Measurements from ENCODE around the gene VGLL4.
"Not testable (repeated sequence)": the region's sequence is repeated elsewhere in the genome, so short reads cannot be mapped to it uniquely, and the experiment has no call there.

The VGLL4 gene

DNA sequence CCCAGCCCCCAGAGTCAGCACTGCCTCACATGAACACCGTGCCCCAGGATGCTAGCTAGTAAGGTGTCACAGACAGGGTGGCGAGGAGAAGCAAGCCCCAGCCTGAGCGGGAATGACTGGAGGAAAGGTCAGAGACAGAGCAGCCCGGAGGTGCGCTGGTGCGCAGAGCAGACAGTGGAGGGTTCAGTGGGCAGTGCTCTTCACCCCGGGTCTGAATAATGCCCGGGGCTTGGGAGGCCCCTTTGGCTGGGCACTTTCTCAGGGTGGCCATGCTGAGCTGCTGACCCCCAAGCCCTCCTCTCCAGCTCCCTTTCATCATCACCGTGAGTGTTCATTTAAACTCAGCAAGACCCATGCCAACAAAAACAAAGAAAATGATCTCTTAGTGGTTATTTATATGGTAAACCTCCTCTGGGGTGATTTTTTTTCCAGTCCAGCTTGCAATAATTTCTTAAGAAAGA lies 110.8 kb downstream of the VGLL4 start:
- Histone ChIP-seq H3K27ac (no peak overlapping the region), H2AFZ (ENCODE audit: low read depth) (no peak overlapping the region), H3K4me2 (no peak overlapping the region), H4K20me1 (ENCODE audit: insufficient read depth) (no peaks in the 10 kb centered on the region), H3K36me3 (ENCODE audit: insufficient read depth) (no peaks in the 10 kb centered on the region), H3K4me1 (ENCODE audit: low read depth, poor library complexity, severe bottlenecking) (no peaks in the 10 kb centered on the region), H3K9ac (no peak overlapping the region), H3K4me3 (IDR thresholded peaks at IDR 0.05; ENCODE audit: insufficient read depth, low read depth, low read length) (no peak overlapping the region), H3K79me2 (ENCODE audit: insufficient read depth, low read depth) (no peaks in the 10 kb centered on the region), H3K27me3 (ENCODE audit: insufficient read depth, low read depth) (no peaks in the 10 kb centered on the region)
- TF ChIP-seq, protein P1, sequence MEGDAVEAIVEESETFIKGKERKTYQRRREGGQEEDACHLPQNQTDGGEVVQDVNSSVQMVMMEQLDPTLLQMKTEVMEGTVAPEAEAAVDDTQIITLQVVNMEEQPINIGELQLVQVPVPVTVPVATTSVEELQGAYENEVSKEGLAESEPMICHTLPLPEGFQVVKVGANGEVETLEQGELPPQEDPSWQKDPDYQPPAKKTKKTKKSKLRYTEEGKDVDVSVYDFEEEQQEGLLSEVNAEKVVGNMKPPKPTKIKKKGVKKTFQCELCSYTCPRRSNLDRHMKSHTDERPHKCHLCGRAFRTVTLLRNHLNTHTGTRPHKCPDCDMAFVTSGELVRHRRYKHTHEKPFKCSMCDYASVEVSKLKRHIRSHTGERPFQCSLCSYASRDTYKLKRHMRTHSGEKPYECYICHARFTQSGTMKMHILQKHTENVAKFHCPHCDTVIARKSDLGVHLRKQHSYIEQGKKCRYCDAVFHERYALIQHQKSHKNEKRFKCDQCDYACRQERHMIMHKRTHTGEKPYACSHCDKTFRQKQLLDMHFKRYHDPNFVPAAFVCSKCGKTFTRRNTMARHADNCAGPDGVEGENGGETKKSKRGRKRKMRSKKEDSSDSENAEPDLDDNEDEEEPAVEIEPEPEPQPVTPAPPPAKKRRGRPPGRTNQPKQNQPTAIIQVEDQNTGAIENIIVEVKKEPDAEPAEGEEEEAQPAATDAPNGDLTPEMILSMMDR (conservative IDR thresholded peaks at IDR 0.05; ENCODE audit: low read depth, low read length) = no peak

DNA sequence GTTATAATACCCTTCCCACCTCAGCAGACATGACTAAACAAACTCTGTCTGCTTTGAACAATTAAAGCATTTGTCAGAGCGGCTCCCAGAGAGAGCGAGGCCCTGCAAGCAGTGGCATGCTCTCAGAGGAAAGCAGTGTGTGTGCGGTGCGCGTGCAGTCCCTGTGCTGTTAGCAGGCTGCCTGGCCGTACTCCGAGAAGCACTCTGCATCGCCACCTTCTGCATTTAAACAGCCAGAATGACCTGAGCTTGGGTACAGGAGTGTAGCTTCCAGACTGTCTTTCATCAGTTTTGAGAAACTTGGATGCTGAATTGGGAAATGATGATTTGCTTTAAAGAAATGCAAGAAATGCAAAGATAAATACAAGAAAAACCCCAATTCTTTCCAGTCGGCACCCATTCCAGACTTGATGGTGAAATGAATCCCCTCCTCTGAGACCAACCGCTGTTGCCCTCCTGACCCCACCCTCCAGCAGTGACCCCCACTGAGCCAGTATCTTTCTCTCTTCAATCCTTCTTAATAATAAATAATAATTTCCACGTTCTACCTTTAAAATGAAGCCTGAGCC lies 113.5 kb downstream of the VGLL4 start:
- H3K27me3 ChIP-seq (ENCODE audit: insufficient read depth, low read depth) = no peaks in the 10 kb centered on the region
- H3K4me3 ChIP-seq (IDR thresholded peaks at IDR 0.05; ENCODE audit: insufficient read depth, low read depth, low read length) = no peak overlapping the region
- no peak overlapping the region for H3K27ac ChIP-seq
- no peaks in the 10 kb centered on the region for H3K79me2 ChIP-seq (ENCODE audit: insufficient read depth, low read depth)
- no peaks in the 10 kb centered on the region for H3K4me1 ChIP-seq (ENCODE audit: low read depth, poor library complexity, severe bottlenecking)
- no peak overlapping the region for H3K4me2 ChIP-seq
- no peaks in the 10 kb centered on the region for H3K36me3 ChIP-seq (ENCODE audit: insufficient read depth)
- no peak overlapping the region for H2AFZ ChIP-seq (ENCODE audit: low read depth)
- TF ChIP-seq, protein P1 (conservative IDR thresholded peaks at IDR 0.05; ENCODE audit: low read depth, low read length) = no peak
- H4K20me1 ChIP-seq (ENCODE audit: insufficient read depth) = no peaks in the 10 kb centered on the region
- H3K9ac ChIP-seq = no peak overlapping the region

DNA sequence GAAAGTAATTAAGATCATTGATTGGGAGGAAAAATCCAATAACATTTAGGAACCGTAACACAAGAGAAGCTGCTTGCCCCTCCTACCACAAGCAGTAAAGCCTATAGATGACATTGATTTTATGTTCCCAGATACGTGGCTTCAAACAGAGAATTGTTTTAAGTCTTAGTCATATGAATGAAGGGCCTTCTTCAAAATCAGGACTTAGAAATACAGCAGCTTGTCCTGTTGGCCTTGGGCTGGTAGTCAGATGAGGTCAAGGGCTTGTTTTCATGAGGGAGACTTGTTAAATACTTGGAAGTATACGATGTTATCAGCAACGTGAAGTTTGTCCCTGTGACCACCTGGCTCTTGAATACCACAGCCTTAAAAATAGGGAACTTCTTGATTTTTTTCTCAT lies 114.4 kb downstream of the VGLL4 start:
- Histone ChIP-seq H3K36me3 (ENCODE audit: insufficient read depth) (no peaks in the 10 kb centered on the region), H4K20me1 (ENCODE audit: insufficient read depth) (no peaks in the 10 kb centered on the region), H3K4me2 (no peak overlapping the region), H3K4me3 (IDR thresholded peaks at IDR 0.05; ENCODE audit: insufficient read depth, low read depth, low read length) (no peak overlapping the region), H2AFZ (ENCODE audit: low read depth) (no peak overlapping the region), H3K9ac (no peak overlapping the region), H3K27ac (no peak overlapping the region), H3K27me3 (ENCODE audit: insufficient read depth, low read depth) (no peaks in the 10 kb centered on the region), H3K79me2 (ENCODE audit: insufficient read depth, low read depth) (no peaks in the 10 kb centered on the region), H3K4me1 (ENCODE audit: low read depth, poor library complexity, severe bottlenecking) (no peaks in the 10 kb centered on the region)
- TF ChIP-seq, protein P1 (conservative IDR thresholded peaks at IDR 0.05; ENCODE audit: low read depth, low read length) = no peak

DNA sequence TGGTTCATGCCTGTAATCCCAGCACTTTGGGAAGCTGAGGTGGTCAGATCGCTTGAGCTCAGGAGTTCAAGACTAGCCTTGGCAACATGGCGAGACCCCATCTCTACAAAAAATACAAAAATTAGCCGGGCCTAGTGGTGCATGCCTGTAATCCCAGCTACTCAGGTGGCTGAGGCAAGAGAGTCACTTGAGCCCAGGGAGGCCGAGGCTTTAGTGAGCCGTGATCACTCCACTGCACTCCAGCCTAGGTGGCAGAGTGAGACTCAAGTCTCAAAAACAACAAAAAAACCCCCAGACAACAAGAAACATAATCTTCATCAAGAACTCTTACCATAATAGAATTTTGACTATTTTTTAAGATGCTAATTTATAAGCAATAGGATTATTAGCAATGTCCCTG lies 117.6 kb downstream of the VGLL4 start:
- not testable (repeated sequence) for H3K4me1 ChIP-seq (ENCODE audit: low read depth, poor library complexity, severe bottlenecking); H3K27ac ChIP-seq; H3K27me3 ChIP-seq (ENCODE audit: insufficient read depth, low read depth); H2AFZ ChIP-seq (ENCODE audit: low read depth); H3K79me2 ChIP-seq (ENCODE audit: insufficient read depth, low read depth); H4K20me1 ChIP-seq (ENCODE audit: insufficient read depth); H3K9ac ChIP-seq; H3K4me2 ChIP-seq; H3K36me3 ChIP-seq (ENCODE audit: insufficient read depth); H3K4me3 ChIP-seq (IDR thresholded peaks at IDR 0.05; ENCODE audit: insufficient read depth, low read depth, low read length)

DNA sequence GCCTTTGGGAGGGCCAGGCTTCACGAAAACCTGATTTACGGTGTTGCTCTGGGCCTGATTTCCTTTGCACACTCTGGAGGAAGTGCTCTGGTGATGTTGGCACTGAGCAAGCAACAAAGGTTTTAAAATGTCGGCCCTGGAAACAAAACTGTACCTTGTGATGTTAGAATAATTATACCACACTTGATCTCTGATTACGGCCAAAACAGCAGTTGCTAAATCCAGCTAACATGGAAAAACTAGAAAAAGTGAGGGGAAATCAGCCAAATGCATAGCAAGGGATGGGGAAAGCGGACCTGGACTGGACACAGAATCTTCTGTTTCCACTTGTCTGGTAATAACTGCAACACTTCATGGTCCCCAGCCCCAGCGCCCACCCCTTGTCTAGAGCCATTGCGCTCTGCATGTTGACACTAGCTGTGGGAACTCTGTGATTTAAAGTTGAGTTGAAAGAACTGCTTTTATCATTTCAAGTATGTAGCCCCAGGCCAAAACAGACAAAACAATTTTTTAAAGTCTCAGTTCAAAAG lies 120.1 kb downstream of the VGLL4 start:
- Histone ChIP-seq H3K4me1 (ENCODE audit: low read depth, poor library complexity, severe bottlenecking) (no peaks in the 10 kb centered on the region), H2AFZ (ENCODE audit: low read depth) (no peak overlapping the region), H4K20me1 (ENCODE audit: insufficient read depth) (no peaks in the 10 kb centered on the region), H3K9ac (no peak overlapping the region), H3K4me2 (no peak overlapping the region), H3K27me3 (ENCODE audit: insufficient read depth, low read depth) (no peaks in the 10 kb centered on the region), H3K27ac (no peak overlapping the region), H3K36me3 (ENCODE audit: insufficient read depth) (no peaks in the 10 kb centered on the region), H3K4me3 (IDR thresholded peaks at IDR 0.05; ENCODE audit: insufficient read depth, low read depth, low read length) (no peak overlapping the region), H3K79me2 (ENCODE audit: insufficient read depth, low read depth) (no peaks in the 10 kb centered on the region)
- TF ChIP-seq, protein P1 (conservative IDR thresholded peaks at IDR 0.05; ENCODE audit: low read depth, low read length) = no peak

Measured in KMS-11 (cell line).